Adrenal gland (tissue), 19 donors: Measurements from ENCODE around the gene SMAP2. TPM values are rescaled to one million over a fixed set of nuclear protein-coding genes. Genes with fewer than 3 reads are reported as not detected.
"Not testable (repeated sequence)": the region's sequence is repeated elsewhere in the genome, so short reads cannot be mapped to it uniquely, and the experiment has no call there.

Experiments used
- DNase-seq, 7 donors: peaks; one replicate each; pipeline ENCODE4 v3.0.0-alpha.2; 2019 to 2020
- H3K27ac ChIP-seq, 5 donors: fragments of 200-600 bp; sonication (generic) in 4 of 5; 1 replicate in 3 of 5; 2 replicates in 2 of 5; pipeline versions ENCODE4 v1.5.1 to v1.8.0; 2016 to 2020; ENCODE audit warnings: mild to moderate bottlenecking in 1 of 5
- H3K27me3 ChIP-seq: fragments of 200-600 bp; 2 replicates; pipeline ENCODE4 v1.8.0; 2021
- H3K36me3 ChIP-seq, 2 donors: fragments of 200-600 bp; replicated peaks in 1 of 2; 1 replicate in 1 of 2; 2 replicates in 1 of 2; pipeline versions ENCODE4 v1.5.1 to v1.8.0; 2018 to 2022
- H3K4me1 ChIP-seq, 2 donors: fragments of 200-600 bp; replicated peaks in 1 of 2; 1 replicate in 1 of 2; 2 replicates in 1 of 2; pipeline versions ENCODE4 v1.5.1 to v1.8.0; 2018 to 2021
- H3K4me3 ChIP-seq, 4 donors: fragments of 200-600 bp; sonication (generic) in 3 of 4; one replicate each; pipeline ENCODE4 v1.5.1; 2016 to 2018
- H3K9me3 ChIP-seq, 3 donors: fragments of 200-600 bp; sonication (generic) in 1 of 3; replicated peaks in 1 of 3; 1 replicate in 2 of 3; 2 replicates in 1 of 3; pipeline versions ENCODE4 v1.5.1 to v1.8.0; 2016 to 2021
- POLR2A ChIP-seq, 2 donors: fragments of 450-650 bp; IDR thresholded peaks; one replicate each; pipeline ENCODE4 v1.6.1; 2017; ENCODE audit warnings: antibody characterized with exemption in 2 of 2, mild to moderate bottlenecking in 2 of 2, moderate library complexity in 1 of 2
- whole genome bisulfite sequencing, 4 donors: extraction: QIAGEN DNeasy Blood & Tissue Kit in 2 of 4; methylation state at CpG; one replicate each; pipeline versions ENCODE4 v1.1.5 to v1.1.7; 2013 to 2017; 5-methylcytosine and 5-hydroxymethylcytosine counted together
- intact Hi-C, 2 donors: fragments of 100-400 bp; cut with DNase I; formaldehyde crosslinking; loops; one replicate each; pipeline versions ENCODE4 v1.14.1 to v1.15.0; 2022 to 2023
- long read RNA-seq, 10 donors: library from polyadenylated mRNA in 3 of 10; unstranded in 2 of 10; stranded (forward) in 1 of 10; transcript quantifications; one replicate each; pipeline ENCODE4 v2.0.0 and lab custom pipeline, GENCODE V29; 2021 to 2026
- polyA plus RNA-seq, 3 donors: library from polyadenylated mRNA; stranded (reverse); fragments of 200-250 nt in 2 of 3; fragments of 350-450 nt in 1 of 3; fragmentation: Illumina TruSeq in 1 of 3; extraction: RNeasy Lipid Tissue Mini Kit (QIAGEN cat#74804) in 1 of 3; gene quantifications; one replicate each; pipeline ENCODE4 v1.2.3, GENCODE V29; 2013 to 2014
- total RNA-seq, 9 donors: library from RNA; depleted of rRNA in 4 of 9; stranded (reverse); fragments of >200 nt in 4 of 9; fragments of 120-200 nt in 1 of 9; fragmentation: NEBNext Ultra II Directional in 1 of 9; extraction: Animal tissue kit (Norgen Biotek cat#: 25700) in 1 of 9; gene quantifications; one replicate each; pipeline versions ENCODE4 v1.1.0 to v1.2.4, GENCODE V29; 2013 to 2023
- TF ChIP-seq, protein P1 (sequence below), 6 experiments: fragments of 450-650 bp in 4 of 6; fragments of 200-600 bp in 2 of 6; sonication (generic) in 1 of 6; IDR thresholded peaks; 1 replicate in 5 of 6; 2 replicates in 1 of 6; pipeline versions ENCODE4 v1.5.1 to v1.8.0; 2016 to 2021; ENCODE audit warnings: antibody characterized with exemption in 6 of 6, mild to moderate bottlenecking in 2 of 6, moderate library complexity in 1 of 6
- donor health status: healthy with polysubstance abuse.
- donor health status: Bipolar disorder and iron deficiency.
- donor health status: DM: yes; HTN: yes; CAD: no.
- donor health status: DM: no; HTN: no; CAD: no.
- donor health status: DM: no; HTN: no; CAD: no.
- donor health status: DM: yes; HTN: yes; CAD: no.

Gene SMAP2
- total RNA-seq (10 to 100 TPM; 23.0 to 52.8 (median 37.8) TPM), polyA plus RNA-seq (10 to 100 TPM; 15.0 to 55.9 (median 20.1) TPM)
- long read RNA-seq, donor 1, partial matches to known transcripts: 0 of 3 reads
- long read RNA-seq, donor 1, other reads (novel, unspliced or antisense): 0 of 3 reads
- long read RNA-seq, donor 2, partial matches to known transcripts: 5 of 9 reads
- long read RNA-seq, donor 2, other reads (novel, unspliced or antisense): 0 of 9 reads
- long read RNA-seq, donor 3, partial matches to known transcripts: 0 of 2 reads
- long read RNA-seq, donor 3, other reads (novel, unspliced or antisense): 0 of 2 reads
- long read RNA-seq, donor 4, partial matches to known transcripts: 1 of 1 reads
- long read RNA-seq, donor 4, other reads (novel, unspliced or antisense): 0 of 1 reads
- long read RNA-seq, donor 5, transcript SMAP2-202 (10 exons, 2,939 nt): major isoform, 58 of 69 reads
- long read RNA-seq, donor 5, partial matches to known transcripts: 0 of 69 reads
- long read RNA-seq, donor 5, other reads (novel, unspliced or antisense): 9 of 69 reads
- long read RNA-seq, donor 6, partial matches to known transcripts: 1 of 4 reads
- long read RNA-seq, donor 6, other reads (novel, unspliced or antisense): 2 of 4 reads
- long read RNA-seq, donor 7, partial matches to known transcripts: 0 of 1 reads
- long read RNA-seq, donor 7, other reads (novel, unspliced or antisense): 0 of 1 reads
- long read RNA-seq, donor 8, partial matches to known transcripts: 0 of 3 reads
- long read RNA-seq, donor 8, other reads (novel, unspliced or antisense): 0 of 3 reads
- long read RNA-seq, donor 9, partial matches to known transcripts: 0 of 1 reads
- long read RNA-seq, donor 9, other reads (novel, unspliced or antisense): 0 of 1 reads
- long read RNA-seq, donor 10, partial matches to known transcripts: 0 of 1 reads
- long read RNA-seq, donor 10, other reads (novel, unspliced or antisense): 0 of 1 reads

DNA sequence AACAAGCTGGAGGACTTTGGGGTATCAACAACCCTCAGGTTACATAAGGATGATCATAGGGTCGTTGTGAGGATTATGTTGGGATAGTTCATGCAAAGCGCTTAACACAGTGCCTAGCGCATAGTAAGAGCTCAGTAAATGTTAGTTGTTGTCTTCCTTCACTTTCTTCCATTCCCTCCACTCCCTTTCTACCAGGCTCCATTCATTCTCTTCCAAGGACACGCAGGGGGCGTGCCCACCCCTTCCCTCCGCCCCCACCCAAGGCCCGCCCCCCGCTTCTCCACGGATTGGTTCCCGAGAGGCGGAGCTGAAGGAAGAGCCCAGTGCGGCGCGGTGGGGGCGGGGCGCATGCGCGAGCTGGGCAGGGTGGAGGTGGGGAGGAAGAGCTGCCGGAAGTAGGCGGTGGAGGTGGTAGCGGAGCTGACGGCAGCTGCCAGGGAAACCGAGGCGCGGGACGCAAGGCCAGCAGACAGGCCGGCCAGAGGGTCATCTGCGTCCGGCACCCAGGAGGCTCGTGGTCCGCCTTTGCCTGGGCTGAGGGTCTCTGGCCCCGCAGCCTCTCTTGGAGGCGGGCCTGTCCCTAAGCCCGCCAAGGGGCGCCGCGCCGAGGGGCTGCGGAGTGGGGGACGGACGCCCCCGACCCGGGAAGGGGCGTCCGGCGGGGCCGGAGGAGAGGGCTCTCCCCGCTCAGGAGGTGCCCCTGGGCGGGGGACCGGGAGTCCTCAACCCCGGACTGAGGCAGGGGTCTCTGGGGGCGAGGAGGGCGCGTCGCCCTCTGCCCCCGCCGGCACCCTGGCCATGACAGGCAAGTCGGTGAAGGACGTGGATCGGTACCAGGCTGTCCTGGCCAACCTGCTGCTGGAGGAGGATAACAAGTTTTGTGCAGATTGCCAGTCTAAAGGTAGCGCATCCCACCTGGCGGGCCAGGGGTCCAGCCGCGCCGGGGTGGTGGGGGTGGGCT lies at the start of gene SMAP2:
Gene SMAP2, plus strand, starts transcription at position 405 of the 961 bp plus-strand sequence. Its CDS starts 394 bp downstream, at position 799.
- Histone ChIP-seq H3K9me3 (no peaks in the 10 kb centered on the region), H3K27ac (peak within 1 kb of the TSS; percentile 84 to 96 (median 90)), H3K27me3 (no peaks in the 10 kb centered on the region), H3K4me1 (peaks cover 0 to 15% of the 10 kb centered on the region in 2 donors), H3K36me3 (no peaks in the 10 kb centered on the region), H3K4me3 (peak within 1 kb of the TSS; percentile 72 to 98 (median 86))
- WGBS, 4 donors: 1 to 4% (median 2%) methylated on average over 22 to 65 of the region's 65 CpGs
- intact Hi-C loops: no loop called here
- DNase-seq: peak; percentile 96 to 98 (median 97)
- peak; percentile 42 to 77 for TF ChIP-seq POLR2A (IDR thresholded peaks at IDR 0.05)
- TF ChIP-seq, protein P1, sequence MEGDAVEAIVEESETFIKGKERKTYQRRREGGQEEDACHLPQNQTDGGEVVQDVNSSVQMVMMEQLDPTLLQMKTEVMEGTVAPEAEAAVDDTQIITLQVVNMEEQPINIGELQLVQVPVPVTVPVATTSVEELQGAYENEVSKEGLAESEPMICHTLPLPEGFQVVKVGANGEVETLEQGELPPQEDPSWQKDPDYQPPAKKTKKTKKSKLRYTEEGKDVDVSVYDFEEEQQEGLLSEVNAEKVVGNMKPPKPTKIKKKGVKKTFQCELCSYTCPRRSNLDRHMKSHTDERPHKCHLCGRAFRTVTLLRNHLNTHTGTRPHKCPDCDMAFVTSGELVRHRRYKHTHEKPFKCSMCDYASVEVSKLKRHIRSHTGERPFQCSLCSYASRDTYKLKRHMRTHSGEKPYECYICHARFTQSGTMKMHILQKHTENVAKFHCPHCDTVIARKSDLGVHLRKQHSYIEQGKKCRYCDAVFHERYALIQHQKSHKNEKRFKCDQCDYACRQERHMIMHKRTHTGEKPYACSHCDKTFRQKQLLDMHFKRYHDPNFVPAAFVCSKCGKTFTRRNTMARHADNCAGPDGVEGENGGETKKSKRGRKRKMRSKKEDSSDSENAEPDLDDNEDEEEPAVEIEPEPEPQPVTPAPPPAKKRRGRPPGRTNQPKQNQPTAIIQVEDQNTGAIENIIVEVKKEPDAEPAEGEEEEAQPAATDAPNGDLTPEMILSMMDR (IDR thresholded peaks at IDR 0.05): no peak

DNA sequence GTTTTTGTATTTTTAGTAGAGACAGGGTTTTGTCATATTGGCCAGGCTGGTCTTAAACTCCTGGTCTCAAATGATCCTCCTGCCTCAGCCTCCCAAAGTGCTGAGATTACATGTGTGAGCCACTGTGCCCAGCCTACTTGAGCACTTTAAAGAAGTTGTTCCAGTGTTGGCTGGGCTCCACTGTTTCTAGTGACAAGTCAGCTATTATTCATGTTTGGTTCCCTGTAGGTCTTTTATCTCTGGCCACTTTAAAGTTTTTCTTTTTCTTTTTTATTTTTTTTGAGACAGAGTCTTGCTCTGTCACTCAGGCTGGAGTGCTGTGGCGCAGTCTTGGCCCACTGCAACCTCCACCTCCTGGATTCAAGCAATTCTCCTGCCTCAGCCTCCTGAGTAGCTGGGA lies 42.1 kb upstream of the SMAP2 start:
- H3K27me3 ChIP-seq, DNase-seq, intact Hi-C loops, H3K4me1 ChIP-seq, H3K36me3 ChIP-seq, H3K4me3 ChIP-seq, H3K27ac ChIP-seq, H3K9me3 ChIP-seq: not testable (repeated sequence)
- WGBS, 4 donors: 36 to 94% (median 81%) methylated on average over 1 of the region's 1 CpG

DNA sequence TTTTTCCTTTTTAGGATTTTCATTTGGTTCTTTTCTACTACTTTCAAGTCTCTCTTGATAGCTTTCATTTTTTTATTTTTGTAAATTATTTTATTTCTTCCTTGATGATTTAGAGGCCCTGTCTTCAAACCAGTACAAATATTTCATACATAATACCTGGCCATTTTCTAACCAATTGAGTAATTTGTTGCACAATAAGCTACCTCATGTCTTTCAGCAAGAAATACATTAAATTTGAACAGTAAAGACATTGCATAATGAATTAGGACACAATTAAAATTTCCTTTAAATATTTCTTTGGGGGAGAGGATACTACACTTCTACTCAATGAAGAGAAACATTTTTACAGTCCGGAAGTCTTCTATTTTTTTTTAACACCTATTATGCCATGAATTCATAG lies 40.8 kb upstream of the SMAP2 start:
- intact Hi-C loops: no loop called here
- H3K4me3 ChIP-seq: no peak overlapping the region
- H3K9me3 ChIP-seq: no peaks in the 10 kb centered on the region
- no peak overlapping the region for H3K27ac ChIP-seq
- 67 to 78% (median 72%) methylated on average over 1 of the region's 1 CpG for WGBS, 4 donors
- H3K36me3 ChIP-seq: no peaks in the 10 kb centered on the region
- H3K27me3 ChIP-seq: no peaks in the 10 kb centered on the region
- no peak for TF ChIP-seq POLR2A (IDR thresholded peaks at IDR 0.05)
- TF ChIP-seq, protein P1 (IDR thresholded peaks at IDR 0.05): no peak
- DNase-seq: no peak
- H3K4me1 ChIP-seq: no peaks in the 10 kb centered on the region

DNA sequence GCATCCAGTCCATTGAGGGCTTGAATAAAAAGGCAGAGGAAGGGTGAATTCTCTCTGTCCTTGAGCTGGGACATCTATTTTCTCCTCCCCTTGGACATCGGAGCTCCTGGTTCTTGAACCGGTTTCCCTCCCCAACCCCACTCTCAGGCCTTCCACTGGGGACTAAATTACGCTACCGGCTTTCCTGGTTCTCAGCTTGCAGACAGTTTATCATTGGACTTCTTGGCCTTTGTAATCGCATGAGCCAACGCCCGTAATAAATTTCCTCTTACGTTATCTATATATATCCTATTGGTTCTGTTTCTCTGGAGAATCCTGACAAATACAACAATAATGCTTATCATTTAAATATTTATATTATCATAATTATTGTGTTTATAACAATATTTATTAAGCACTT lies 36.1 kb upstream of the SMAP2 start:
- WGBS, 4 donors: 69 to 74% (median 71%) methylated on average over 8 of the region's 8 CpGs
- TF ChIP-seq POLR2A (IDR thresholded peaks at IDR 0.05): no peak
- TF ChIP-seq, protein P1 (IDR thresholded peaks at IDR 0.05): no peak
- Histone ChIP-seq H3K4me1 (peaks cover 0 to 3% of the 10 kb centered on the region in 2 donors), H3K27ac (no peak overlapping the region), H3K9me3 (no peaks in the 10 kb centered on the region), H3K4me3 (no peak overlapping the region), H3K27me3 (no peaks in the 10 kb centered on the region), H3K36me3 (no peaks in the 10 kb centered on the region)
- intact Hi-C loops: loop anchor here (5.0 kb wide), 1 partner anchor 185 kb away; no protein-coding TSS in a partner anchor
- DNase-seq: no peak
